ENCODE data around the gene PLA2G15. TPM values are rescaled to one million over a fixed set of nuclear protein-coding genes. Genes with fewer than 3 reads are reported as not detected.
A peak's percentile ranks its signal among the peaks of the same experiment; 100 is the strongest.

Gene PLA2G15
- total and polyA plus RNA-seq, 2 experiments from 2014 or later = 3.1 to 14.8 TPM

GRCh38 chr16:68306633-68307032, 61.5 kb downstream of the PLA2G15 start (continued):
- TF ChIP-seq ETS1 (IDR thresholded peaks at IDR 0.05) (no peak), EZH2phosphoT487 (IDR thresholded peaks at IDR 0.05; ENCODE audit: unreplicated experiment) (no peak), EZH2 (IDR thresholded peaks at IDR 0.05; ENCODE audit: low read depth, unreplicated experiment) (no peak), CREB1 (CRISPR knock-in tag; IDR thresholded peaks at IDR 0.05; ENCODE audit: low read depth) (no peak)

DNA sequence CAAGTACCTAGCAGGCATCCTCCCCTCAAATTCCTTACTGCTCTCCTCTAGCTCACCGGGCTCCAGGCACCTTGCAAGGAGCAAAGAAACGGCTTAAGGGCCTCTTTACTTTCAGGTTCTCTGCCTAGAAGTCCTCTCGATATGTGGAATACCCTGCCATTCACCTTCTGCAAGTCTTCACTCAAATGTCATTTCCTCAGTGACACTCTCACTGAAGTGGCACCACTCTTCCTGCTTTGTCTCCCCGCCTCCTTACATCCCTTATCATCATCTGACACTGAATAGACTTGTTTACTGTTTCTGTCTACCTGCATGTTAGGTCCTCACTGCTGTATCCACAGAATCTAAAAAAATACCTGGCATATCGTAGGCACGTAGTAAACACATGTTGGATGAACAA, 64.6 kb downstream of the PLA2G15 start:
- H3K9me2 ChIP-seq (ENCODE audit: insufficient read depth) = no peaks in the 10 kb centered on the region
- peaks cover 17% of the 10 kb centered on the region for H4K20me1 ChIP-seq (replicated peaks; ENCODE audit: insufficient read depth)
- H3K4me2 ChIP-seq = peak overlapping the region; percentile 99
- no peak for DNase-seq (ENCODE audit: low spot score)
- no peaks in the 10 kb centered on the region for H3K27me3 ChIP-seq (ENCODE audit: insufficient read depth)
- peaks cover 13% of the 10 kb centered on the region for H3K4me1 ChIP-seq (ENCODE audit: insufficient read depth)
- no peaks in the 10 kb centered on the region for H3K9me3 Mint-ChIP-seq
- peak overlapping the region; percentile 97 for H3K4me3 ChIP-seq
- H3K36me3 ChIP-seq (ENCODE audit: insufficient read depth) = peaks cover 30% of the 10 kb centered on the region
- H3K27me3 Mint-ChIP-seq (ENCODE audit: insufficient read depth, low read depth, poor library complexity) = peaks cover 6% of the 10 kb centered on the region
- H3K4me3 Mint-ChIP-seq = peak overlapping the region; percentile 97
- no peak for ATAC-seq
- H3F3A ChIP-seq (replicated peaks; ENCODE audit: low read depth) = peaks cover 7% of the 10 kb centered on the region
- peaks cover 6% of the 10 kb centered on the region for H3K4me1 Mint-ChIP-seq
- peaks cover 60% of the 10 kb centered on the region for H3K79me2 ChIP-seq (replicated peaks; ENCODE audit: insufficient read depth)
- no peak overlapping the region for H2AFZ ChIP-seq
- peak overlapping the region; percentile 98 for H3K27ac Mint-ChIP-seq
- peak overlapping the region; percentile 87 for H3K27ac ChIP-seq (ENCODE audit: low read depth)
- peaks cover 37% of the 10 kb centered on the region for H3K36me3 Mint-ChIP-seq (ENCODE audit: low read depth)
- no peak for TF ChIP-seq ZNF331 (CRISPR knock-in tag; IDR thresholded peaks at IDR 0.05; ENCODE audit: low read depth)
- no peak for TF ChIP-seq JUNB (IDR thresholded peaks at IDR 0.05; ENCODE audit: unreplicated experiment)
- no peak for TF ChIP-seq EZH2phosphoT487 (IDR thresholded peaks at IDR 0.05; ENCODE audit: unreplicated experiment)
- no peak for TF ChIP-seq ETS1 (IDR thresholded peaks at IDR 0.05)
- no peak for TF ChIP-seq STAT1 (IDR thresholded peaks at IDR 0.05; ENCODE audit: unreplicated experiment)
- no peak for TF ChIP-seq ZNF462 (CRISPR knock-in tag; IDR thresholded peaks at IDR 0.05)
- TF ChIP-seq POLR2AphosphoS5 (IDR thresholded peaks at IDR 0.05; ENCODE audit: low read depth) = no peak
- TF ChIP-seq NANOG (IDR thresholded peaks at IDR 0.05; ENCODE audit: borderline replicate concordance) = no peak
- no peak for TF ChIP-seq CREB1 (CRISPR knock-in tag; IDR thresholded peaks at IDR 0.05; ENCODE audit: low read depth)
- TF ChIP-seq ZNF114 (CRISPR knock-in tag; IDR thresholded peaks at IDR 0.05) = no peak
- TF ChIP-seq, protein P1, sequence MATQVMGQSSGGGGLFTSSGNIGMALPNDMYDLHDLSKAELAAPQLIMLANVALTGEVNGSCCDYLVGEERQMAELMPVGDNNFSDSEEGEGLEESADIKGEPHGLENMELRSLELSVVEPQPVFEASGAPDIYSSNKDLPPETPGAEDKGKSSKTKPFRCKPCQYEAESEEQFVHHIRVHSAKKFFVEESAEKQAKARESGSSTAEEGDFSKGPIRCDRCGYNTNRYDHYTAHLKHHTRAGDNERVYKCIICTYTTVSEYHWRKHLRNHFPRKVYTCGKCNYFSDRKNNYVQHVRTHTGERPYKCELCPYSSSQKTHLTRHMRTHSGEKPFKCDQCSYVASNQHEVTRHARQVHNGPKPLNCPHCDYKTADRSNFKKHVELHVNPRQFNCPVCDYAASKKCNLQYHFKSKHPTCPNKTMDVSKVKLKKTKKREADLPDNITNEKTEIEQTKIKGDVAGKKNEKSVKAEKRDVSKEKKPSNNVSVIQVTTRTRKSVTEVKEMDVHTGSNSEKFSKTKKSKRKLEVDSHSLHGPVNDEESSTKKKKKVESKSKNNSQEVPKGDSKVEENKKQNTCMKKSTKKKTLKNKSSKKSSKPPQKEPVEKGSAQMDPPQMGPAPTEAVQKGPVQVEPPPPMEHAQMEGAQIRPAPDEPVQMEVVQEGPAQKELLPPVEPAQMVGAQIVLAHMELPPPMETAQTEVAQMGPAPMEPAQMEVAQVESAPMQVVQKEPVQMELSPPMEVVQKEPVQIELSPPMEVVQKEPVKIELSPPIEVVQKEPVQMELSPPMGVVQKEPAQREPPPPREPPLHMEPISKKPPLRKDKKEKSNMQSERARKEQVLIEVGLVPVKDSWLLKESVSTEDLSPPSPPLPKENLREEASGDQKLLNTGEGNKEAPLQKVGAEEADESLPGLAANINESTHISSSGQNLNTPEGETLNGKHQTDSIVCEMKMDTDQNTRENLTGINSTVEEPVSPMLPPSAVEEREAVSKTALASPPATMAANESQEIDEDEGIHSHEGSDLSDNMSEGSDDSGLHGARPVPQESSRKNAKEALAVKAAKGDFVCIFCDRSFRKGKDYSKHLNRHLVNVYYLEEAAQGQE (IDR thresholded peaks at IDR 0.05; ENCODE audit: unreplicated experiment) = no peak
- no peak for TF ChIP-seq EZH2 (IDR thresholded peaks at IDR 0.05; ENCODE audit: low read depth, unreplicated experiment)

Measured in GM23338 (cell line).